ENCODE results near the gene PDE6B.

DNA sequence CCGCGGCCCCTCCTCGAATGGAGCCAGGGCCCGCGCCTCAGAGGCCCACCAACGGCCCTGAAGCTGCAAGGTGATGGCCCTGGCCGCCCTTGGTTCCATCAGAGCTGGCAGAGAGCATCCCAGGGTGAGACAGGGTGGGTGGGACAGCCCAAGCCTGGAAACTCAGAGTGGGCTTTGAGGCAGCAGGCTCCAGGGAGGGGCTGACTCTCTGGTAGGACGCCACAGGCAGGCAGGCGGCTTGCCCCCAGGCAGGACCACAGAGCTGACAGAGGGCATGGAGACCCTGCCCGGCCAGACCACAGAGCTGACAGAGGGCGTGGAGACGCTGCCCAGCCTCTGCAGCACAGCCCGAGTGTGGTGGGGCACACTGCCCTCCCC, 53.7 kb downstream of the PDE6B start:
- TF ChIP-seq POLR2AphosphoS5 (IDR thresholded peaks at IDR 0.05): no peak
- TF ChIP-seq, protein P1, sequence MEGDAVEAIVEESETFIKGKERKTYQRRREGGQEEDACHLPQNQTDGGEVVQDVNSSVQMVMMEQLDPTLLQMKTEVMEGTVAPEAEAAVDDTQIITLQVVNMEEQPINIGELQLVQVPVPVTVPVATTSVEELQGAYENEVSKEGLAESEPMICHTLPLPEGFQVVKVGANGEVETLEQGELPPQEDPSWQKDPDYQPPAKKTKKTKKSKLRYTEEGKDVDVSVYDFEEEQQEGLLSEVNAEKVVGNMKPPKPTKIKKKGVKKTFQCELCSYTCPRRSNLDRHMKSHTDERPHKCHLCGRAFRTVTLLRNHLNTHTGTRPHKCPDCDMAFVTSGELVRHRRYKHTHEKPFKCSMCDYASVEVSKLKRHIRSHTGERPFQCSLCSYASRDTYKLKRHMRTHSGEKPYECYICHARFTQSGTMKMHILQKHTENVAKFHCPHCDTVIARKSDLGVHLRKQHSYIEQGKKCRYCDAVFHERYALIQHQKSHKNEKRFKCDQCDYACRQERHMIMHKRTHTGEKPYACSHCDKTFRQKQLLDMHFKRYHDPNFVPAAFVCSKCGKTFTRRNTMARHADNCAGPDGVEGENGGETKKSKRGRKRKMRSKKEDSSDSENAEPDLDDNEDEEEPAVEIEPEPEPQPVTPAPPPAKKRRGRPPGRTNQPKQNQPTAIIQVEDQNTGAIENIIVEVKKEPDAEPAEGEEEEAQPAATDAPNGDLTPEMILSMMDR (IDR thresholded peaks at IDR 0.05): no peak
- no peak for TF ChIP-seq EP300 (IDR thresholded peaks at IDR 0.05)
